GM19324 (cell line): ENCODE results near the gene SLC25A5.
"Not testable (repeated sequence)": the region's sequence is repeated elsewhere in the genome, so short reads cannot be mapped to it uniquely, and the experiment has no call there.

Experiments used
- ATAC-seq: cut with Tn5 transposase; IDR thresholded peaks from one replicate; pipeline ENCODE4 v1.9.1; 2021; ENCODE audit warnings: mild to moderate bottlenecking, moderate library complexity; ENCODE audit not compliant: unreplicated experiment, low FRiP score

Gene SLC25A5

DNA sequence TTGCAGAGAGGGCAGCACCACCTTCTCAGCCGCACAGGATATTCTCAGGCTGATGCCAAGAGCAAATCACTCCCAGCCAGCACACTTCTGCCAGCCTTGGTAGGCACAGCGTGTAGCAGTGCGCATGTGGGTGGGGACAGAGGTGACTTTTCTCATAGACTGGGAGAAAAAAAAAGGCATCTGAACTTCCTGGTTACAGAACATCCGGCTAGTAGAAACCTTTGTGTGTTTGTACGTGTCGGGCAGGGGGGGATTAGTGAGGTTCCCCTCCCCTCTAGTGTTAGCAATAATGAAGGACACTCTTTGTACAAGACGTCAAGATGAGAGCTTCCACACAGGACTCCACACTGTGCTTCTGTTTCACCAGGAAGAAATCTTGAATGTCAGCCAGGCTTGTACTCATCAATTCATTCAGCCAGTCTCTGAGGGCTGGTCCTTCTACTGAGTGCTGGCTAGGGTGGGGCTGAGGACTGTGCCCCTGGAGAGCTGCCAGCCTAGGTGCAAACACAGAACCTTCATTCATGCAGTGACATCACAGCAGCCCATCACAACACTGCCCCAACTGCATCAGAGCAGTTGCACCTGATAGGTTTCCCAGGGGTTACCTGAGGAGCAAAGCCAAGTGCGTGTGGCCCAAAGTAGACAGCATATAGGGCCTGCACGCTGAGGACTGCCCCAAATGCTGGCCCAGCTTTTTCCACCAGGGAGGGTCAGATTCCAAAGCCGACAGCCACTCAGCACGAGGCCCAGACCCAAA is 34.7 kb downstream of the SLC25A5 start:
- ATAC-seq: no peak

DNA sequence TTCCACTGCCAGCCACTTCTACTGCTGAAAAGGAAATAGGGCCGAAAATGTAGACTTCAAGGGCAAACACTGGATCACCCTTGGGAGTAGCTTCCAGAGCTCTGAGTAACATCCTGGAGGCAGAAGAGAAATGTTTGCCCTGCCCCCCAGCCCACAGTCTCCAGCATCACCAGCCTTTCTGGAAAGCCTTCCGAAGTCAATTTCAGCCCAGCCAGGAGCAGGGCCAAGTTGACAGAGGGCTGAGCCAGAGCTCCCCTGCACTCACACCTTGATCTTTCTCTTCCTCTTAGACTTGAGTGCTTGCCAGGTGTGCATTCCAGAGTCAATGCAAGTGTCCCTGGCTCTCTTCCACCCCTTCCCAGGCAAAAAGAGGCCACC is 35.2 kb downstream of the SLC25A5 start:
- no peak for ATAC-seq

DNA sequence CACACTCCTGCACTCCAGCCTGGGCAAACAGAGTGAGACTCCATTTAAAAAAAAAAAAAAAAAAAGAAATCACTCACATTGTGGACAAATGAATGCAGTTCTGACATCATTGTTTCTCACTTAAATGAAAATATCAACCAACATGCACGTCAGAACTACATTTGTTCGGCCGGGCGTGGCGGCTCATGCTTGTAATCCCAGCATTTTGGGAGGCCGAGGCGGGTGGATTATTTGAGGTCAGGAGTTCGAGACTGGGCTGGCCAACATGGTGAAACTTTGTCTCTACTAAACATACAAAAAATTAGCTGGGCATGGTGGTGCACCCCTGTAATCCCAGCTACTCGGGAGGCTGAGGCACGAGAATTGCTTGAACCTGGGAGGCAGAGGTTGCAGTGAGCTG is 36.9 kb downstream of the SLC25A5 start:
- ATAC-seq: not testable (repeated sequence)

DNA sequence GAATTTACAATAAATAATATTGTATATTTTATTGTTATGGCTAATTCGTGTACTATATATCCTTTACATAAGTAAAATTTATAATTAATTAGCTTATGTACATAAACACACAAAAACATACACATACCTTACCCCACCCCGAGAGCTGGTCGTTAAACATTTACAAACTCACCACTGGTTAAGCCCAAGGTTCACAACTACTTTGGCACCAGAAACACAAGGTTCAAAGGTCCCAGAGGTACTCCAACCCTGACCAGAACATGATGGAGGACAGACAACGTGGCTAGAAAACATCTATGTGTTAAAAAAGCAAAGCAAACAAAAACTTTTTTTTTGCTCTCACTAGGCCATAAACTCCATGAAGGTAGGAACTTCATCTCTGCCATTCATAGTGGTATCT is 37.7 kb downstream of the SLC25A5 start:
- no peak for ATAC-seq

DNA sequence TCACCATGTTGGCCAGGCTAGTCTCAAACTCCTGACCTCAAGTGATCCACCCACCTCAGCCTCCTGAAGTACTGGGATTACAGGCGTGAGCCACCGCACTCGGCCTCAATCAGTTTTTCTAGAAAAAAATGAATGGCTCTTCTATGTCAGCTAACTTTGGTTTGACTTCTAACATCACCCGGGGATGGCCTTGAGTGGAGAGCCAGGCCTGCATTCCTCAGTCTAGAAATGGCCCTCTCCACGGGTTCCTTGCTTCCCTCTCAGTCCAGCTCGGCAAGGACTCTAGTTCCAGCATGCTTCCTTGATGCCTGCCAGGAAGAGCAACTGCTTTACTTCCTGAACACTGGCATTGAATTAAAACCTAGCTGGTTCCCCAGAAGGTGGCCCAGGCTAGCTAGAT is 39.0 kb downstream of the SLC25A5 start:
- no peak for ATAC-seq

- ATAC-seq: peak; percentile 59
Observed at GRCh38 chrX:119512146-119512800, 44.0 kb downstream of the SLC25A5 start.

GRCh38 chrX:119516157-119516702 is 48.0 kb downstream of the SLC25A5 start:
- no peak for ATAC-seq

DNA sequence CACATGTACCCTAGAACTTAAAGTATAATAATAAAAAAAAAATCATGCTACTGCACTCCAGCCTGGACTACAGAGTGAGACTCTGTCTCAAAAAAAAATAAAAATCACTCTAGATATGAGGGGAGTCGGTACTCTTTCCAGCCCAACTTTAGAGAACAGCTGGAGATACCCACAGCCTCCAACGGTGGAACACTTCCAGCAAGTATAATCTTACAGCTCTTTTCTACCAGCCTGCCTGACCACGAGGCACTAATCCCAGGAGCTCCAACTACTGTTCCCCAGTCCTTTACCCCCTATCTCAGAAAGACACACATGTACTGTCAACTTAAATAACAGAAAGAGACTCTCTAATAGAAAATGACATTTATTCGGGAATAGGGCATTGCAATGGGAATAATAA is 50.1 kb downstream of the SLC25A5 start:
- no peak for ATAC-seq
